Urothelium cell line (cell line): ENCODE results near the gene KIAA0513.
A peak's percentile ranks its signal among the peaks of the same experiment; 100 is the strongest.
"Not testable (repeated sequence)": the region's sequence is repeated elsewhere in the genome, so short reads cannot be mapped to it uniquely, and the experiment has no call there.

Experiments
- DNase-seq: peaks from one replicate; pipeline ENCODE4 v3.0.0; 2011; ENCODE audit warnings: low spot score, mixed read lengths
- FAIRE-seq: peaks from 2 replicates; lab custom pipeline; 2011; peaks lifted over from hg19 to GRCh38; lab: Jason Lieb, UNC

Gene KIAA0513

DNA sequence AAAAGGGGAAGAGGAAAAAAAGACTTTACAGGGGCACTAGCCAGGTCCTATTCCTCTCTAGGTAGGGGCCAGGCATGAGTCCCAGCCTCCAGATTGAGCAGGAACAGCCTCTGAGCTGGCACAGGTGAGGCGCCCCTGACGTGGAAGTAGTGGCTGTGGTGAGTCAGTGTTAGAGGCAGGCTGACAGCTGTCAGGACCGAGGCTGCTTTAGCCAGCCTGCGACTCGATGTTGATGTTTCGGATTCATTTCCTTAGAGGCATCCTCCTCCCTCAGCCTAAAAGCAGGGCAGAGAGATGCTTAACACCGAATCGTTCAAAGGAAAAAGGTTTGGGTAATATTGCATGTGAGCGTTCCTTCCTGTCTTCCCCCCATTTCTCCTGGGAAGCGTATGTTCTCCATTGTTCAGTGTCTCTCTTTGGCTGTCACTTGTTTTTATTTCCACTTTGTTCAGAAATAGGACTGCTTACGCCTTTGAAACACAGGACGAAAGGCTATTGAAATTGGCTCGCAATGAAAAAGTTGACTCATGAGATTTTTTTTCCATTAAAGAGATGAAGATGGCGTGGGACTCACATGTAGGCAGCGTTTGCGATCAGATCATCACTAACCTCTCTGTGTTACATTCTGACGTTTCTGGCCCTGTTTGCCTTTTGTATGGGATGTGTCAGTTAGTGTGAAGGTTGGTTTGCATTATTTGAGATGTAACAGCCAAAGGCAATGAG, 1.3 kb downstream of the KIAA0513 start:
- DNase-seq, result peak; percentile 67
- FAIRE-seq, result peak; percentile 13

DNA sequence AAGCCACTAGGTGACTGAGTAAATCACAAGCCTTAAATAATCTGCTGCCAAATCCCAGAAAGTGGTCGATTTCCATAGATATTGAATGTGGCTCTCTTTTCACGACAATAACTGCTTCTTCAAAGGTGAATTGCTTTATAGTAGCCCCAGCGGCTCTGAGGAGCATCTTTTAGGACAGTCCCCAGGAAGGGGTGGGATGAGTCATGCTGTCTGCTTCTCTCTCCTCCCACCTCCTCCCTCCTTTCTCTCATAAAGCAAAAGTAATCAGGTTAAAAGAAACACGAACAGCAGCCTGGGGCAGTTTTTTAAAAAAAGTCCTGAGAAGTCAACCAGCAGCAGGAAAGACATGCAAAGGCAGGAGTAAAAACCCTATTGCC, 1.8 kb downstream of the KIAA0513 start:
- FAIRE-seq (no peak), DNase-seq (peak; percentile 67)

GRCh38 chr16:85029981-85030401, 2.4 kb downstream of the KIAA0513 start:
- FAIRE-seq (no peak), DNase-seq (no peak)

DNA sequence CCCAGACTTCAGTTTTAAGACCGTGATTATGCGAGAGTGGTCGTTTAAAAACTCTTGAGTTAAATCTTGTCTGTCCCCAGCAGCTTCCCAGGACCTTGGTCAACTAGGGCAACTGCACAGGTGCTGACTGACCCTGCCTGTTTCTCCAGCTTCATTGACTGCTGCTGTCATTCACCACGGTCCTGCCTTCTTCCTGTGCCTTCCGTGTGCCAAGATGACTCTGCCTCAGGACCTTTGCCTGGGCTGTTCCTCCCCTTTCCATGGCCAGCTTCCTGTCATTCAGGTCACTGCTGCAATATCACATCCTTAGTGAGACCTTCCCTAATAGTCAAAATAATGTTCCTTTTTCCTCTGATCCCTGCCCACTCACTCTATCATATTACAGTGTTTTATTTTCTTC, 3.9 kb downstream of the KIAA0513 start:
- no peak for FAIRE-seq

GRCh38 chr16:85032187-85032586, 4.6 kb downstream of the KIAA0513 start:
- DNase-seq, FAIRE-seq: not testable (repeated sequence)

More for the DNA sequence above, 3.9 kb downstream of the KIAA0513 start:
- no peak for DNase-seq

- DNase-seq, result no peak
- no peak for FAIRE-seq
Observed at GRCh38 chr16:85033171-85033570, 5.6 kb downstream of the KIAA0513 start.

- DNase-seq (no peak), FAIRE-seq (no peak)
Observed at GRCh38 chr16:85034591-85035433, 7.2 kb downstream of the KIAA0513 start.

- DNase-seq, result no peak
- no peak for FAIRE-seq
Observed at GRCh38 chr16:85036236-85037049, 8.8 kb downstream of the KIAA0513 start.

GRCh38 chr16:85037050-85037410, 9.4 kb downstream of the KIAA0513 start:
- FAIRE-seq (peak; percentile 77), DNase-seq (peak; percentile 82)

DNA sequence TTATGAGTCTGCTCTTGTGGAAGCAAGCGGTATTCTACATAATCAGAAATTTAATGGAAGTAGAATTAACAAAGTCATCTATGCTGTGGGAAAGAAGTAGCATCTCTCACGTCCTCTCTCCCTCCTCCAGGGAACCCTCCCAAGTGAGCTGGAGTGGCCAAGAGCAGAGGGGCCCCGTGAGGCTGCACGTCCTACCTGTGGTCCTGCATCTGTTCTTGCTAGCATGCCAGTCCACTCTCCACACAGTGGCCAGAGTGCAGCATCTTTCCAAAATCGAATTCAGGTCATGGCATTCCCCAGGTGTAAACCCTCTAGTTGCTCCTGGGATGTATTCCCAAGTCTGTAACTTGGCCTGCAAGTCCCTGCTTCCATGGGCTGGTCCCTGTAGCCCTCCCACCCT, 10.1 kb downstream of the KIAA0513 start:
- FAIRE-seq, result no peak
- DNase-seq, result no peak

DNA sequence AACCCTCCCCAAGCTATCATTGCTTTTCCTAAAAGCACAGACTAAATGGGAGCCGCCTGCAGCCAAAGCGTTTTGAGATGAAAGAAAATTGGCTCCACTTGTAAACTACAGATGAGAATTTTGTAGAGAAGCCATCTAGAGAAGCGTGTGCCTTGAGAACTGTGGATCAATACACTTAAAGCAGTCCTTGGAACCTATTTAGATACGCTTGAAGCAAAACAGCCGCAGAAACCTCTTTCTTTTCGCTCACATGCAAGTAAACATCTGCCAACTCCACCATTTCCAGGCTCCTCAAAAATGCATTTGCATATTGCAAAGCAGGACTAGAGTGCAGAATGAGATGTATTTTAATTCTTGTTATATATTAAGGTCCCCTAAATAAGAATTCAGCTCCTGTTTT, 13.1 kb downstream of the KIAA0513 start:
- FAIRE-seq, result no peak
- no peak for DNase-seq

DNA sequence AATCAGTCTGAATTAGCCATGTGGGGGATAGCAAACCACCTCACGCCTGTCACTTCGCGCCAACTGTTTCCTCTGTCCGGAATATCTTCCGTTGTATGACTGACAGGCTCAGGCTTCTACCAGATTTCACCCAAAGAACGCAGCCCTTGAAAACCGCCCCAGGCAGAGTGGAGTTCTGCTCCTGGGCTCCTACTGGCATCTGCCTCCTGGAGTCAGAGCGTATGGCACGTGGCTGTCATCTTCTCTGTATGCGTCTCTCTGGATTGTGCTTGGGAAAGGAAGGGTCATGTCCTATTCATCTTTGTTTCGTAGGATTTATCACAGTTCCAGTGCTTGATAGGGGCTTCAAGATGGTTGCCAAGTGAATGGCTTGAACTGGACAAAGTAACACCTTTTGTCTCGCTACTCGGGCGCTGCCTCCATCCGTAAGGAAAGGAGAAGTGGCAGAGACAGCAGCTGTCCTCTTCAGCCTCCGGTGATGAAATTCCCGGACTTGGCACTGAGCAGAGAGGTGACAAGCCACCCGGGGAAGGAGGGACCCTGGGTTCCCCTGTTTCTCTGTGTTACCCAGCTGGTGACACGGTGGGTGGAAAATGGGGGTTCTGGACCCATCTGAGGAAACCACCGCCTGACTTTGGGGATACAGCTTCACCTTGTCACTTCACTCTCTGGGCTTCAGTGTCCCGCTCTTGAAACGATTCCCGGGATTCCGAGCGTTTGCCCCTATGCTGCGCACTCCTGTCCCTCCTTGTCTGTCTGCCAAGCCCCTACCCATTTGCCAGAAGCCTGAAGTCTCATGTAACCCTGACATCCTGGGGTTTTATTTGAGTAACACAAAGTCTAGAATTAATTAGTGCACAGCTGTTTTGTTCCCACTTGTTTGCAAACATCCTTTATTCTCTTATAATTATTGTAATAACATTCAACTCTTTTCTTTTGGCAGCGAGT, 13.9 kb downstream of the KIAA0513 start:
- FAIRE-seq (no peak), DNase-seq (no peak)

DNA sequence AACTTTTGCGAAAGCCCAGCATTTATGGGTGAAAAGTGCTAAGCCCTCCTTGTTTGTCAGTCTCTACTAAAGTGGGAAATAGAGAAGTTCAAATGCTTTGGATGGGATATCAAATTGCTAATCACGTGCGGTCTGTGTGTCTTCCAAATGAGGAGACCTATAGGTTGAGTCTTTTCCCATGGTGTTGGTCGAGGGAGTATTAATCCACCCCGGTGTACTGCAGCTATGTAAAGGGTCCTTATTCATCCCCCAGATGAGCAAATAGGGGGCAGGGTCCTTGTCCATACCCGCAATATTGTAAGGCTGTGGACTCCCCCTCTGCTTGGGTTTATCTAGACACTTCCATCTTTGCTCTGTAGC, 14.6 kb downstream of the KIAA0513 start:
- DNase-seq (no peak), FAIRE-seq (no peak)

GRCh38 chr16:85042606-85043005, 15.0 kb downstream of the KIAA0513 start:
- FAIRE-seq (no peak), DNase-seq (no peak)

GRCh38 chr16:85045077-85045476, 17.5 kb downstream of the KIAA0513 start:
- no peak for DNase-seq
- FAIRE-seq, result no peak

DNA sequence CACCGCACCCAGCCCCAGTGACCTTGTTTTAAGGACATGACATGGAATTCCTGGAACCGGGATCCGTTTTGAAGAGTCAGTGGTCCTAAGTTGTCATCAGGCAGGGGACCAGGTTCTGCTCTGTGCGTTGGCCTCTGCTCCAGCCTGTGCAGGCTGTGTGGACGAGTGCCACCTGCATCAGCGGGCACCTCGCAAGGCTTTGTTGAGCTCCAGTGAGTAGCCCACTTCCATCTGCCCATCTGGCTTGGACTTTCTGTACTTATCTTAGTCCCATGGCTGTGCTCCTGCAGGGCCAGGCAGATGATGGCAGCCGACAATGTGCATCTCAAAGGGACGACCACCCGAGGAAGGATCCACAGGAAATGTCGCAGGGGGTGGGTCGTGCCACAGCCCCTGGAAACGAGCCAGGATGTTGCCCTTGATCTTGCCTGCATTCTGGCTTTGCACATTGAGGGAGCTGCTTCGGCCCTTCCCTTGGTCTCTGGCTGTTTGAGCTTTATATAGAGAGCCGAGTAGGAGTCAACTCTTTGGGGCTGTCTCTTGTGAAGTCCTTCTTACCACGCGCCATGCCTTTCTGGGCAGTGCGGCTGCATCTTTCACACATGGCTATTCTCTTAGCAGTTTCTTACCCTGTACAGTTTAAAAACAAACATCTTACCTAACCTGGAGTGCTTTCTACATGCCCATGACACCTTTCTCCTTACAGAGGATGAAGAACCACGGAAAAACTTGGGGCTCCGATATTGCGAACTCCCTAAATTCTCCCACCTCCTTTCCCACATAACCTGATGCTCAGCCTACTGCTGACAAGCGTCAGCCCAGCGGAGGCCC, 18.3 kb downstream of the KIAA0513 start:
- DNase-seq, result no peak
- no peak for FAIRE-seq

DNA sequence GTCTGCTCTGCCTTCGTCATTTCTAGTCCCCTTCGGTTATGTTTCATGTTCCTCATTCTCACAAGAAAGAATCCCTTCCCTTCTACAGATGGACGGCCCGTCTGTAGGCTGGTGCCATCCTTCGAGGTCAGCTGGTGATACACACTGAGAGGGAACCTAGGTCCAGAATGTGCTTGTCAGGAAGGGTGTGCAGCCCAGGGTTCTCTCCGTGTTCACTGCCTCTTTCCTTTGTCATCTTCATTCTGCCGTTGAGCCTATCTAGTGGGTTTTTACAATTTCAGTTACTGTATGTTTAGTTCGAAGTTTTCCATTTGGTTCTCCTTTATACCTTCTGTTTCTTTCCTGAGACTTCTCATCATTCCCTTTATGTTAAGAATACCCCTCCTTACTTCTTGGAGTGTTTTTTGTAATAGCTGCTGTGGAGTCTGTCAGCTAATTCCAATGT, 18.9 kb downstream of the KIAA0513 start:
- no peak for DNase-seq
- no peak for FAIRE-seq

- DNase-seq (no peak), FAIRE-seq (no peak)
Observed at GRCh38 chr16:85046931-85047866, 19.6 kb downstream of the KIAA0513 start.
